Activated T-cell treated with anti-CD3 and anti-CD28 coated beads, Interleukin-2, amount 50 U/mL, for 24 hours (primary cell): ENCODE results near the gene NNAT.

Source experiments
- DNase-seq: peaks from one replicate; pipeline ENCODE4 v3.0.0-alpha.2; 2020
- H3K27ac Mint-ChIP-seq: 2 replicates; pipeline ENCODE4 v1.8.0; 2020; ENCODE audit warnings: mild to moderate bottlenecking, mixed read lengths
- H3K27me3 Mint-ChIP-seq: 2 replicates; pipeline ENCODE4 v1.8.0; 2020; ENCODE audit warnings: mixed read lengths
- H3K36me3 Mint-ChIP-seq: 2 replicates; pipeline ENCODE4 v1.8.0; 2020; ENCODE audit warnings: low read depth, mixed read lengths
- H3K4me1 Mint-ChIP-seq: 2 replicates; pipeline ENCODE4 v1.8.0; 2020; ENCODE audit warnings: low read depth, mixed read lengths
- H3K4me3 Mint-ChIP-seq: 2 replicates; pipeline ENCODE4 v1.8.0; 2020; ENCODE audit warnings: mild to moderate bottlenecking, moderate library complexity, mixed read lengths
- H3K9me3 Mint-ChIP-seq: 2 replicates; pipeline ENCODE4 v1.8.0; 2020; ENCODE audit warnings: mixed read lengths

Gene NNAT

DNA sequence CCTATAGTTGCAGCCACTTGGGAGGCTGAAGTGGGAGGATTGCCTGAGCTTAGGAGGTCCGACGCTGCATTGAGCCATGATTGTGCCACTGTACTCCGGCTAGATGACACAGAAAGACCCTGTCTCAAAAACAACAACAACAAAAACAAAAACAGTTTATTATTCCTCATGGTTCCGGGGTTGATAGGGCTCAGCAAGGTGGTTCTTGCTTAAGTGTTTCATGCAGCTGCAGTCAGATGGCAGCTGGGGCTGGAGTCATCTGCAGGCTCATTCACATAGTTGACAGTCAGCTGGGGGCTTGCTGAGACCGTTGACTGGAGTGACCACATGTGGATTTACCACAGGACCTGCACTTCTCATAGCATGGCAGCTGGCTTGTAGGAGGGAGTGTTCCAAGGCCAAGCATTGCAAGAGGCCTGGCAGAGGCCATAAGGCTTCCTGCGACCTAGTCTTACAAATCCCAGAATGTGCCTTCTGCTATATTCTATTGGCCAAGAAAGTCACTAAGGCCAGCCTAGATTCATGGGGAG, 28.9 kb upstream of the NNAT start:
- Mint-ChIP-seq H3K4me3 (no peak overlapping the region), H3K36me3 (peaks cover 15% of the 10 kb centered on the region), H3K27ac (no peak overlapping the region), H3K4me1 (no peaks in the 10 kb centered on the region), H3K9me3 (no peaks in the 10 kb centered on the region), H3K27me3 (no peaks in the 10 kb centered on the region)
- DNase-seq, result no peak

DNA sequence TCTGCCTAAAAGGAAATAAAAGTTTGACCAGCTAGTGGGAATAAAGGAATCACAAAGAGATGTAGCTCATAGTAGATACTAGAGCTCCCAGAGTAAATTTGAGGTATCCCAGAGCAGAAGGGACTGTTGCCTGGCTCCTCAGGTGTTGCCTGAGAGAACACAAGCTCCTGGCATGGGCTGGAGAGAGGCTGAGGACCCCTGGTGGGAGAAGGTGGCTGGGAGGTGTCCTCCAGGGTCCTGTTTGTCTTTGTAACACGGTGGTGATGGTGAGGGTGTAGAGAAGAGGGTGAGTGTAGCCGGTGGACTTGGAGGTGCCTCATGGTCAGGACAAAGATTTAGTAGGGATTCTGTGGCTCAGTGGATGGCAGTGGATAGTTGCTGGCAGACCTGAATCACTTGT, 28.1 kb upstream of the NNAT start:
- H3K4me3 Mint-ChIP-seq, result no peak overlapping the region
- H3K36me3 Mint-ChIP-seq, result peaks cover 15% of the 10 kb centered on the region
- H3K27ac Mint-ChIP-seq, result no peak overlapping the region
- H3K4me1 Mint-ChIP-seq, result no peaks in the 10 kb centered on the region
- H3K9me3 Mint-ChIP-seq, result no peaks in the 10 kb centered on the region
- H3K27me3 Mint-ChIP-seq, result no peaks in the 10 kb centered on the region
- DNase-seq, result no peak

DNA sequence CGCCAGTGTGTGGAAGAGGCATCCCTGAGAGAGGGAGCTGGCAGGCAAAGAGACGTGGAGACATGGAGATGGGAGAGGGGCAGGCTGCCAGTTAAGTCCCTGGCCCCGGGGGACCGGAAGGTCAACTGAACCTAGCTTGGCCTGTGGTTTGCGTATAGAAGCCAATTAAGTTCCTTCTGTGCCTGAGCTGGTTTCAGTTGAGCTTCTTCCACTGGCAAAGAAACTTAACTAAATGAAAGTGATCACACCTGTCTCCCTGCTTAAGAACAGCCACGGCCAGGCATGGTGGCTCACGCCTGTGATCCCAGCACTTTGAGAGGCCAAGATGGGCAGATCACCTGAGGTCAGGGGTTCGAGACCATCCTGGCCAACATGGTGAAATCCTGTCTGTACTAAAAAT, 26.7 kb upstream of the NNAT start:
- Mint-ChIP-seq H3K36me3 (peaks cover 19% of the 10 kb centered on the region), H3K9me3 (no peaks in the 10 kb centered on the region), H3K4me3 (no peak overlapping the region), H3K27ac (no peak overlapping the region), H3K27me3 (no peaks in the 10 kb centered on the region), H3K4me1 (no peaks in the 10 kb centered on the region)
- DNase-seq, result no peak

DNA sequence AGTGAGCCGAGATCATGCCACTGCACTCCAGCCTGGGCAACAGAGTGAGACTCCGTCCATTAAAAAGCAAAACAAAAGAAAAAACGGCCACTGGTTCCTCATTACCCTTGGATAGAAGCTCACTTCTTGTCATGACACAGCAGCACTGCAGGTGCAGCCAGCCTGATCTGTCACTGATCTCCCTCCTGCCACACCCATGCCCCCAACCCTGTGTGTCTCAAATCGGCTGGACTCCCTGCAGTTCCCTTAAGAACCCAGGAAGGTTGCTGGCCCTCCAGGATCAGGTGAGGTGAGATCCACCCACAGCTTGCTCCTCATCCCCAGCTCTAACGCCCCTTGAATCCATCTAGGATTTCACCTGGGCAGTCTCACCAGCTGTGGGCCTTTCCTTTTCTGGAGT, 26.3 kb upstream of the NNAT start:
- Mint-ChIP-seq H3K27me3 (no peaks in the 10 kb centered on the region), H3K9me3 (no peaks in the 10 kb centered on the region), H3K4me1 (no peaks in the 10 kb centered on the region), H3K36me3 (peaks cover 19% of the 10 kb centered on the region), H3K27ac (no peak overlapping the region), H3K4me3 (no peak overlapping the region)
- DNase-seq, result no peak

DNA sequence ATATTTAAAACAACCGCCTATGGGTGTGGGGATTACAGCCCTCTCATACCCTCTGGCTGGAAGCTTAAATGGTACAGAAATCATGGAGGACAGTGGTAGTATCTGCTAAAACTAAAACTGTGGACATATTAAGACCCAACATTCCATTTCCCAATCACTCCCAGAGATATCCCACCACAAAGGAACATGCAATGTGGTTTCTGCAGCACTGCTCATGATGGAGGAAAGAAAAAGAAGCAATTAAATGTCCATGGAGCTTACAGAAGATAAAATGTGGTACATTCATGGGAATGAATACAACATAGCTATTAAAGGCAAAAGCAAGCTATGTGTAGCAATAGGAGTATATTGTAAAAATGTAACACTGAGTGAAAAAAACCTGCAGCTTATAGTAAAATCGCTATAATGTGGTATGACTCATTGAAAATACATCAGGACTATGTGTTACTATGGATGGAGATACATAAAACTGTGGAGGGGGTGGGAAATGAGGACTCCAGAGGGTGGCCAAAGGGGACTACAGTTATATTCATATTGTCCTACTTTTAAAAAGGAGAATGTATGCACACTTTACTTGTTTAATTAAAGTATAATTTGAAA, 22.9 kb upstream of the NNAT start:
- peaks cover 13% of the 10 kb centered on the region for H3K36me3 Mint-ChIP-seq
- H3K27ac Mint-ChIP-seq, result no peak overlapping the region
- H3K4me3 Mint-ChIP-seq, result no peak overlapping the region
- DNase-seq, result no peak
- H3K9me3 Mint-ChIP-seq, result no peaks in the 10 kb centered on the region
- H3K4me1 Mint-ChIP-seq, result no peaks in the 10 kb centered on the region
- no peaks in the 10 kb centered on the region for H3K27me3 Mint-ChIP-seq

DNA sequence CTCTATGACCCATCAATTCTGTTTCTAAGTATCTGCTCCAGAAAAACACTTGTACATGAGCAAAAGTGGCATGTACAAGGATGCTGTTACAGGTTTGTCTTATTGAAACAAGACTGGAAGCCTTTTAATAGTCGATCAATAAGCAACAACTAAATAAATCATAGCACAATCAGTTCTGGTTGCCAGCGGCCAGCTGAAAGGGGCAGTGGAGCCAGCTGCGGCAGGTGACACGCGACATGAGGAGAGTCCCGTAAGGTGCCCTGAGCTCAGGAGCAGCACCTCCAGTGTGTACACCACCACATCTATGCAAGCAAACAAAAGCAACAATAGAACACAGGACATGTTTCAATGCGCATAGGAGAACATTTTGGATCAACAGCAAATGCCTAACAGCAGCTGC, 20.7 kb upstream of the NNAT start:
- no peaks in the 10 kb centered on the region for H3K4me1 Mint-ChIP-seq
- no peak overlapping the region for H3K27ac Mint-ChIP-seq
- no peak overlapping the region for H3K4me3 Mint-ChIP-seq
- no peaks in the 10 kb centered on the region for H3K27me3 Mint-ChIP-seq
- DNase-seq, result no peak
- H3K36me3 Mint-ChIP-seq, result peaks cover 6% of the 10 kb centered on the region
- H3K9me3 Mint-ChIP-seq, result no peaks in the 10 kb centered on the region

DNA sequence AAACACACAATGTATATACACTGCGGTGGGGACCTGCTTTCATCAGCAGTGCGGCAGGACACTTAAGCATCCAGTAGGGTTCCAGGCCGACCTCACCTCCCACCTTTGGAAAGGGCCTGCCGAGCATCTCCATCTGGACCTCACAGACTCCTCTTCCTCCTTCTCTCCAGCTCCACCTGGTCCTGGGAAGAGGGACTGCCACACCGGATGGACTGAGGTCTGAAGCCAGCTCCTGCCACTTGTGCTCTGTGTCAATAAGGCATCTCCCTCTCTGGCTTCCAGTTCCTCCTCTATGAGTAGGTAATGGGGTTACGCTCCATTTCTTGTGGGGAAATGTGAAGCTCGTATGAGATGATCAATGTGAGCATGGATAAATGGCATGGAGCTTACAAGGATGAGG, 19.1 kb upstream of the NNAT start:
- Mint-ChIP-seq H3K4me3 (no peak overlapping the region), H3K27me3 (no peaks in the 10 kb centered on the region), H3K27ac (no peak overlapping the region), H3K36me3 (peaks cover 4% of the 10 kb centered on the region), H3K4me1 (no peaks in the 10 kb centered on the region), H3K9me3 (no peaks in the 10 kb centered on the region)
- no peak for DNase-seq

DNA sequence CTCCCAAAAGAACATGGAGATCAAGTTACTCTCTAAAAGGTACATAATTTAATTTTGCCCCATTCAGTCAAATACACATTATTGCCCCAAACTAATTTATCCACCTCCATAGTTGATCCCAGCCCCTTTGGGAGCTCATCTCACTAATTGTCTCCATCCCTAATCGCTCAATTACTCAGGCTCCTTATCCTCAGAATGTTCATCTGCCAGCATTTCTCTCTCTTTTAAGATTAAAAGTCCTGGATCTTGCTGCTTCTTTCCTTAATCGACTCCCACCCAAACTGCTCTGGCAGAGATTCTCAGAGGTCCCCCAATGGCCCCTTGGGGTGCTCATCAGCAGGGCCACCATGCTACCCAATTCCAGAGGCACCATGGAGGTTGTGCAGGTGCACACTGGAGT, 18.4 kb upstream of the NNAT start:
- Mint-ChIP-seq H3K4me1 (no peaks in the 10 kb centered on the region), H3K9me3 (no peaks in the 10 kb centered on the region), H3K27ac (no peak overlapping the region), H3K4me3 (no peak overlapping the region), H3K36me3 (peaks cover 4% of the 10 kb centered on the region), H3K27me3 (no peaks in the 10 kb centered on the region)
- DNase-seq, result no peak

DNA sequence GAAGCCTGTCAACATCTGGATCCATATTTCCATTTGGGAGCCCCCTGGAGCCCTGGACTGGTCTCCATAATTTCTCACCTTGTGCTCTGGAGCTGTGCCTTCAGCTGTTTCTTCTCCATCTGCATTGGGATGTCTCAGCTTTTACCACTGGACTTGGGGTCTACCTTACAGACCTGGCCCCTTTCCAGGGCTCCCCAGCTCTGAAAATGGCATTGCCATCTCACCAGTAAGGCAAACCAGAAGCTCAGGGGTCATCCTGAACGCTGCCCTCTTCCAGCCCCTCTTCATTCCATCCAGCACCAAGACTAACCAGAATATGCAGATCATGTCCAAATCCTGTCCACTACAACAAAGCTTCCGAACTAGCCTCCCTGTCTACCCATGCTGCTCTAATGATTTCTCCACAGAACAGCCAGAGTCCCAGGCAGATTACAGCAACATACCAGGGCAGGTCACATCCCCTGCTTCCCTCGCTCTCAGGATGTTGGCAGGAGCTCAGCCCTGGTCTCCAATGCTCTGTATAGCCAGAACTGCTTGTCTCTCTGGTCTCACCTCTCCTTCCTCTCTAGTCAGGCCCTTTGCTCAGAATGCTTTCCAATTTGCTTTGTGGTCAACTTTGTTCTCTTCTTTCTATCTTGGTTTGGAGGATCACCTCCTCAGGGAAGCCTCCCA, 17.7 kb upstream of the NNAT start:
- no peaks in the 10 kb centered on the region for H3K4me1 Mint-ChIP-seq
- H3K9me3 Mint-ChIP-seq, result no peaks in the 10 kb centered on the region
- H3K27me3 Mint-ChIP-seq, result no peaks in the 10 kb centered on the region

DNA sequence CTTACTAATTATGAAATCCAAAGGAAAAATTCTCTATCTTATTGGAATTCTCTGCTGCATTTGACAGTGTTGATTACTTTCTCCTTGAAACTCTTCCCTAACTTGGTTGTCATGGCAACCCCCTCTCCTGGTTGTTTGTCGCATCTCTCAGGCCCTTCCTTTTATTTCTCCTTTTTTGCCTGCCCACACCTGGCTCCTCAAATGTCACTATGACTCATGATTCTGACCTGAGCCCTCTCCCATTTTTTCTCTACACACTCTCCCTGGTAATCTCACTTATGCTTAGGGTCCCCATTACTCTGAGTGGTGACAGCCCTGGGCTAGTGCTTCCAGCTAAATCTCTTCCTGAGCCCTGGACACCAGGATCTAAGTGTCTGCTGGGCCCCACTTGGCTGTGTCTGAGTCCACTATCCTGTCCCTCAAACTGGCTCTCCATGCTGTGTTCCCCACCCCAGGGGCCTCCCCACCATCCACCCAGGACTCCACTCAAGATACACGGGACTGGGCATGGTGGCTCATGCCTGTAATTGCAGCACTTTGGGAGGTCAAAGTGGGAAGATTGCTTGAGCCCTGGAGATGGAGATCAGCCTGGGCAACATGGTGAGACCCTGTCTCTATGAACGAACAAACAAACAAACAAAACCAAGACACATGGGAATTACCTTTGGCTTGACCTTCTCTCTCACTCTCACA, 16.5 kb upstream of the NNAT start:
- no peak for DNase-seq
- no peak overlapping the region for H3K4me3 Mint-ChIP-seq
- H3K27me3 Mint-ChIP-seq, result no peaks in the 10 kb centered on the region
- H3K4me1 Mint-ChIP-seq, result no peaks in the 10 kb centered on the region
- H3K27ac Mint-ChIP-seq, result no peak overlapping the region
- no peaks in the 10 kb centered on the region for H3K9me3 Mint-ChIP-seq
- peaks cover 3% of the 10 kb centered on the region for H3K36me3 Mint-ChIP-seq

More for the DNA sequence above, 17.7 kb upstream of the NNAT start:
- Mint-ChIP-seq H3K36me3 (peaks cover 4% of the 10 kb centered on the region), H3K27ac (no peak overlapping the region), H3K4me3 (no peak overlapping the region)
- no peak for DNase-seq

DNA sequence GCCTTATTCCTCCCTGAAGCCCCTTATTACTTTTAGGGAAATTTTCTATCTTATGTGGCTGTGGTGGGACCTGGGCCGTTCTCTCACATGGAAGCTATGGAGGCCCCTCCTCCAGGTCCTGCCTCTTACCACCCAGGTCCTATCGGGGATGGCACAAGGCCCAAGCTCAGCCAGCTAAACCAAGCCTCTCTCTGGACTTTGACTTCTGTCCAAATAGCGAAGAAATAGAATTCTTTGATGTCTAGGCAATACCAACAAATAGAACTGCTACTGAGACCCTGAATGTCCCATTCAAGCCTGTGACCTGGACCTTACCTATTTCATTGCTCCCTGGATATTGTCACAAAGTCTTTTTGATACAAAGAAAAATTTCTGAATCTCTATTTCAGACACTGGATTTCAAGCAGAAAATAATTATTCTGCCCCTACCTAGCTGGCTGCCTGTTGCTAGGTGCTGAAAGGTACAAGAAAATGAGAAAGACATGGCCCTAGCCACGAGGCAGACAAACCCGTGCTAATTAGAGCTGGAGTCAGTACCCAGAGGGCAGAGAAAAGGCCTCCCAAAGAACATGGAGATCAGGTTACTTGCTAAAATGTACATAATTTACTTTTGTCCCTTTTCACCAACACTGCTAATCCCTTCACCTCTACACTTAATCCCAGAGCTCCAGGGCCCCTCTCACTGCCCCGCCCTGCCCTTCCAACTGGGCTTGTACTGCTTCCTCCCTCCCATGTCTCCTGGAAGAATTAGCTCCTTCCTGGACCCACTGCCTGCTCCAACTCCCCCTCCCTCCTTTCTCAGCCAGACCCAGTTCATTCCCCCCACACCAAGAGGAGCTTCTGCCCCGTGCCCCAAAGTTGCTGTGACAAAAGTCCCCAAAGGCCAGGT, 15.5 kb upstream of the NNAT start:
- Mint-ChIP-seq H3K4me3 (no peak overlapping the region), H3K27me3 (no peaks in the 10 kb centered on the region), H3K4me1 (no peaks in the 10 kb centered on the region), H3K27ac (no peak overlapping the region), H3K9me3 (no peaks in the 10 kb centered on the region), H3K36me3 (peaks cover 8% of the 10 kb centered on the region)
- DNase-seq, result no peak

DNA sequence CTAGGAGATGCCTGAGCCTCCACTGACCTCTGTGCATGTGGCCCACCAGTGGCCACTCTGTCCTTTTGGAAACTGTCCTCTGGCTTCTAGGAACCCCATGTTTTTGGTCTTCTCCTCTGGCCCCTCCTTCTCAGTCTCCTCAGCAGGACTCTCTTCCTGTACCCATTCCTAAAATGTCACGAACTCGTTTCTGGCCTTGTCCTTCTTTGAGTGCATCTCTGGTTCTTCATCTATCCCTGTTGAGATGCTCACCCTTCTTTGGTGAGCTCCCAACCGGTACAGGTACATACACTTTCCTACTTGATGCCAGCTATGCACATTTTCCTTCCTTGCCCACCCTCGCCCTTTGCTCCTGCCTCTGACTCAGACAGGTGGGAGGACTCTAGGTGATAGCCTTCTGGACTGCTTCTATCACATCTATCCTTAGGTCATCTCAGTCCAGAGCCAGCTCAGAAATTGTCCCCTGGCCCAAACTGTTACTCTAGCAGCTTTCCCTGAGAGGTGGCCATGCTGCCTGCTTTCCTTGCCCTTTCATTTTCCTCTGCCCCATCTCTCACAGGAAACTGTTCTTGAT, 14.8 kb upstream of the NNAT start:
- Mint-ChIP-seq H3K27ac (no peak overlapping the region), H3K9me3 (no peaks in the 10 kb centered on the region), H3K4me3 (no peak overlapping the region), H3K27me3 (no peaks in the 10 kb centered on the region), H3K4me1 (no peaks in the 10 kb centered on the region), H3K36me3 (peaks cover 16% of the 10 kb centered on the region)
- DNase-seq, result no peak

DNA sequence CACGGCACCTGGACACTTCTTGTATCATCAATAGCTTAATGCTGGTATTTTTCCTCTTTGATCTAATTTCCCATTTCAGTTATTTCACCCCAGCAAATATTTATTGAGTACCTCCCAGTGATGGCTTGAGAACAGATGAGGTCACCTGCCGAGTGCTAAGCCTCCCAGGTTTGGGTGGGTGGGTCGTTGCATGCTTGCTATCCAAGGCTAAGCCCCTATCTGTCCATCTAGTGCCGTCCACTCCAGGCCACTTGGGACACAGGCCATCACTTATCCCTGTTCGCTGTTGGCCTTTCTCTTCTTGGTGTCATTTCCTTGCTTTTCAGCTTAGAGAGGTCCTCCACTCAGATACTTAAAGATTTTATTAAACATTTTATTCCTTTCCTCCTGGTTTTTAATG, 10.8 kb upstream of the NNAT start:
- no peak for DNase-seq
- Mint-ChIP-seq H3K9me3 (no peaks in the 10 kb centered on the region), H3K36me3 (peaks cover 45% of the 10 kb centered on the region), H3K4me3 (no peak overlapping the region), H3K27me3 (no peaks in the 10 kb centered on the region), H3K27ac (no peak overlapping the region), H3K4me1 (no peaks in the 10 kb centered on the region)

DNA sequence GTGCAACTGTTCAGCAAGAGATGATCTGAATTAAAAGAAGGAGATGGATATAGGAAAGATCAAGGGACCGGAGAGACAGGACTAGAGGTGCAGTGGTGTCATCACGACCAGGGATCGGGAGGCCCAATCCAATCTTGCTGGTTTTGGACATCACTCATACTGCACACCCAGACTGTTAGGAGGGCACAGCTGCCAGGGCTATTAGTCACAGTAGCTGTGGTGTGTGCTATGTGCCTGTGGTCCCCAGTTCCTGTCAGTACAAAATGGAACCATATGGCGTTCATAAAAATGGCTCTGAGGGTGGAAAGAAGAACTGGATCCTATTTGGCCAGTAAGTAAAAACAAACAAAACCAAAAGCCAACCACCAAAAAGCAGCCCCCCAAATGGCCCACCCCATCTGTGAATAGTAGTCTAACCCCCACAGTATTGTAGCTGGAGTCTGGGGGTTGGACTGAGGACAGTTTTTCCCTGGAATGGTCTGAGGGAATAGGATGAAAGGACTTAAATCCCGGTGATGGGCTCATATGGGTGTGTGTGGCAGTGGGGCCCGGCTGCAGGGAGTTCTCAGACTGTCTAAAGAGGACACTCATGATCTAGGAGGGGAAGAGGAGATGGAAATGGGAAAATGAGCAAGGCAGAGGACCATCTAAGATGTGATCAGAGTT, 9.3 kb upstream of the NNAT start:
- Mint-ChIP-seq H3K4me3 (no peak overlapping the region), H3K27me3 (no peaks in the 10 kb centered on the region), H3K27ac (no peak overlapping the region), H3K9me3 (no peaks in the 10 kb centered on the region), H3K36me3 (peaks cover 55% of the 10 kb centered on the region), H3K4me1 (peaks cover 5% of the 10 kb centered on the region)
- no peak for DNase-seq
